CD4-positive, alpha-beta T cell treated with Interferon gamma for 1 hour (primary cell): ENCODE results near the gene HOMEZ.
"Not testable (repeated sequence)": the region's sequence is repeated elsewhere in the genome, so short reads cannot be mapped to it uniquely, and the experiment has no call there.

Experiments
- DNase-seq: peaks from one replicate; pipeline ENCODE4 v3.0.0-alpha.2; 2020

The HOMEZ gene

GRCh38 chr14:23286020-23286901 lies at the start of gene HOMEZ:
TSS of gene HOMEZ (minus strand) at chr14:23286132. CDS start at chr14:23285952, 180 bp downstream.
- DNase-seq: peak; percentile 96

GRCh38 chr14:23335623-23336022 lies 49.7 kb upstream of the HOMEZ start:
- DNase-seq: no peak

GRCh38 chr14:23327947-23328744 lies 42.2 kb upstream of the HOMEZ start:
- peak; percentile 57 for DNase-seq

GRCh38 chr14:23326491-23327332 lies 40.8 kb upstream of the HOMEZ start:
- DNase-seq: no peak

- not testable (repeated sequence) for DNase-seq
These were observed 39.8 kb upstream of the HOMEZ start for GRCh38 chr14:23325746-23326145.

GRCh38 chr14:23324993-23325392 lies 39.1 kb upstream of the HOMEZ start:
- DNase-seq: no peak

GRCh38 chr14:23324455-23324846 lies 38.5 kb upstream of the HOMEZ start:
- no peak for DNase-seq

- no peak for DNase-seq
These were observed 38.0 kb upstream of the HOMEZ start for GRCh38 chr14:23323838-23324454.

GRCh38 chr14:23322568-23323517 lies 36.9 kb upstream of the HOMEZ start:
- no peak for DNase-seq

- peak; percentile 27 for DNase-seq
These were observed 35.9 kb upstream of the HOMEZ start for GRCh38 chr14:23321572-23322547.

GRCh38 chr14:23320584-23321571 lies 34.9 kb upstream of the HOMEZ start, which contains the start of gene PABPN1:
TSS of gene PABPN1 (plus strand) at chr14:23321457. CDS start at chr14:23321470, 13 bp downstream.
- peak; percentile 100 for DNase-seq

GRCh38 chr14:23319746-23320583 lies 34.0 kb upstream of the HOMEZ start:
- DNase-seq: no peak

GRCh38 chr14:23316300-23316699 lies 30.4 kb upstream of the HOMEZ start:
- no peak for DNase-seq

GRCh38 chr14:23310546-23310945 lies 24.6 kb upstream of the HOMEZ start:
- no peak for DNase-seq

GRCh38 chr14:23308721-23309445 lies 23.0 kb upstream of the HOMEZ start:
- no peak for DNase-seq

- DNase-seq: no peak
These were observed 22.0 kb upstream of the HOMEZ start for GRCh38 chr14:23307687-23308644.
